ENCODE data around the gene ATAD5. TPM values are rescaled to one million over a fixed set of nuclear protein-coding genes. Genes with fewer than 3 reads are reported as not detected.

Gene ATAD5
- total and polyA plus RNA-seq, 2 of the 4 experiments (the other 2 are of a cell fraction), result 1.0 to 1.3 TPM

DNA sequence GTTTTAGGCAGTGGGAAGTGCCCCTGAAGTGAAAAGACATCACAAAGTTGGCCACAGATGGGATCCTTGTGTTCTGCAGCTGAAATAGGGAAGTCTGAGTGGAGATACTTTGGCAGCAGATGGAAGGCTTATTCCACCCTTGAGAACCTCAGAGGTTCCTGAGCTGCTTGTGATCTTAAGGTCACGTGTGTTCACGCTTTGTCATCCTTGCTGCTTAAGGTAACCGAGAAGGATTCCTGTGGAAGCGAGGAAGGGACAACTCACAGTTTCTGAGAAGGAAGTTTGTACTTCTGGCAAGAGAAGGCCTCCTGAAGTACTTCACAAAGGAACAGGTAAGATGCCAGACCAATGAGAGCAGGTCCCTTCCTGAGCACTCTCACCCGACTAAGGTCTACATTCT, 102.2 kb downstream of the ATAD5 start:
- no peaks in the 10 kb centered on the region for H3K79me1 ChIP-seq (ENCODE audit: low read depth in 1 of 2, low read length in 2 of 2)
- no peak overlapping the region for H4K5ac ChIP-seq (ENCODE audit: low read depth, low read length)
- in situ Hi-C loops (cut with MboI; ENCODE audit: low sequenced_read_pairs), result no loop called here
- ATAC-seq (ENCODE audit: low read depth) (no peak), DNase-seq (no peak)
- ChIA-PET CTCF (interaction anchor here (0.6 kb wide), 1 partner anchor 61 kb away, joined by 3 read pairs; no protein-coding TSS in a partner anchor), POLR2A (ENCODE audit: unreplicated experiment) (no interaction called here)
- H3K9ac ChIP-seq (ENCODE audit: low read depth, low read length), result no peak overlapping the region
- H3K4me1 ChIP-seq (ENCODE audit: control insufficient read depth, insufficient read depth, low read length), result no peaks in the 10 kb centered on the region
- intact Hi-C loops (cut with micrococcal nuclease), result no loop called here
- no peak overlapping the region for H3K23ac ChIP-seq (ENCODE audit: low read depth, low read length)
- no peak overlapping the region for H2BK20ac ChIP-seq (ENCODE audit: low read depth, low read length)
- no peak overlapping the region for H3K56ac ChIP-seq (ENCODE audit: extremely low read depth, insufficient read depth, low read length)
- no peak overlapping the region for H3K4me3 ChIP-seq (ENCODE audit: insufficient read depth, low read depth, low read length)
- no peak overlapping the region for H2AK9ac ChIP-seq (replicated peaks; ENCODE audit: low read depth, low read length, poor library complexity)
- no peak overlapping the region for H2BK120ac ChIP-seq (ENCODE audit: low read depth, low read length)
- no peak overlapping the region for H3K18ac ChIP-seq (ENCODE audit: low read depth, low read length)
- no peak overlapping the region for H2BK15ac ChIP-seq (ENCODE audit: low read depth, low read length)
- no peaks in the 10 kb centered on the region for H3K9me3 ChIP-seq (ENCODE audit: control insufficient read depth, insufficient read depth, low read length)
- no peak overlapping the region for H3K27ac ChIP-seq (ENCODE audit: insufficient read depth, low read length)
- BruUV-seq (replicated peaks), result no TSS peak
- no peak overlapping the region for H3K4me2 ChIP-seq (ENCODE audit: low read depth, low read length)
- no peak overlapping the region for H4K8ac ChIP-seq (ENCODE audit: low read depth in 2 of 2, low read length in 2 of 2)
- no peaks in the 10 kb centered on the region for H3K36me3 ChIP-seq (ENCODE audit: control insufficient read depth, insufficient read depth, low read length)
- no peak overlapping the region for H2AFZ ChIP-seq (replicated peaks; ENCODE audit: low read length, poor library complexity)
- TF ChIP-seq RCOR1 (IDR thresholded peaks at IDR 0.05; ENCODE audit: insufficient replicate concordance, low read length) (no peak), MXI1 (IDR thresholded peaks at IDR 0.05; ENCODE audit: borderline replicate concordance, low read depth, low read length) (no peak), RFX5 (IDR thresholded peaks at IDR 0.05; ENCODE audit: low read depth, low read length) (no peak), CHD1 (IDR thresholded peaks at IDR 0.05; ENCODE audit: low read depth, low read length) (no peak), MAFK (IDR thresholded peaks at IDR 0.05; ENCODE audit: low read depth, low read length) (no peak), NFE2L2 (IDR thresholded peaks at IDR 0.05; ENCODE audit: low read depth, low read length) (no peak), MAZ (IDR thresholded peaks at IDR 0.05; ENCODE audit: borderline replicate concordance, low read depth, low read length) (no peak), POLR2A (IDR thresholded peaks at IDR 0.05; ENCODE audit: low read depth, low read length) (no peak), RAD21 (IDR thresholded peaks at IDR 0.05; ENCODE audit: low read length) (no peak), CEBPB (IDR thresholded peaks at IDR 0.05; ENCODE audit: low read depth, low read length) (no peak), BHLHE40 (IDR thresholded peaks at IDR 0.05; ENCODE audit: low read depth, low read length) (no peak), FOS (IDR thresholded peaks at IDR 0.05; ENCODE audit: low read depth, low read length) (no peak), SMC3 (IDR thresholded peaks at IDR 0.05; ENCODE audit: low read depth, low read length) (no peak)
- TF ChIP-seq, protein P1, sequence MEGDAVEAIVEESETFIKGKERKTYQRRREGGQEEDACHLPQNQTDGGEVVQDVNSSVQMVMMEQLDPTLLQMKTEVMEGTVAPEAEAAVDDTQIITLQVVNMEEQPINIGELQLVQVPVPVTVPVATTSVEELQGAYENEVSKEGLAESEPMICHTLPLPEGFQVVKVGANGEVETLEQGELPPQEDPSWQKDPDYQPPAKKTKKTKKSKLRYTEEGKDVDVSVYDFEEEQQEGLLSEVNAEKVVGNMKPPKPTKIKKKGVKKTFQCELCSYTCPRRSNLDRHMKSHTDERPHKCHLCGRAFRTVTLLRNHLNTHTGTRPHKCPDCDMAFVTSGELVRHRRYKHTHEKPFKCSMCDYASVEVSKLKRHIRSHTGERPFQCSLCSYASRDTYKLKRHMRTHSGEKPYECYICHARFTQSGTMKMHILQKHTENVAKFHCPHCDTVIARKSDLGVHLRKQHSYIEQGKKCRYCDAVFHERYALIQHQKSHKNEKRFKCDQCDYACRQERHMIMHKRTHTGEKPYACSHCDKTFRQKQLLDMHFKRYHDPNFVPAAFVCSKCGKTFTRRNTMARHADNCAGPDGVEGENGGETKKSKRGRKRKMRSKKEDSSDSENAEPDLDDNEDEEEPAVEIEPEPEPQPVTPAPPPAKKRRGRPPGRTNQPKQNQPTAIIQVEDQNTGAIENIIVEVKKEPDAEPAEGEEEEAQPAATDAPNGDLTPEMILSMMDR (conservative IDR thresholded peaks at IDR 0.05; ENCODE audit: low read depth, low read length), result no peak
- TF ChIP-seq, protein P2, sequence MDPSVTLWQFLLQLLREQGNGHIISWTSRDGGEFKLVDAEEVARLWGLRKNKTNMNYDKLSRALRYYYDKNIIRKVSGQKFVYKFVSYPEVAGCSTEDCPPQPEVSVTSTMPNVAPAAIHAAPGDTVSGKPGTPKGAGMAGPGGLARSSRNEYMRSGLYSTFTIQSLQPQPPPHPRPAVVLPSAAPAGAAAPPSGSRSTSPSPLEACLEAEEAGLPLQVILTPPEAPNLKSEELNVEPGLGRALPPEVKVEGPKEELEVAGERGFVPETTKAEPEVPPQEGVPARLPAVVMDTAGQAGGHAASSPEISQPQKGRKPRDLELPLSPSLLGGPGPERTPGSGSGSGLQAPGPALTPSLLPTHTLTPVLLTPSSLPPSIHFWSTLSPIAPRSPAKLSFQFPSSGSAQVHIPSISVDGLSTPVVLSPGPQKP (IDR thresholded peaks at IDR 0.05; ENCODE audit: borderline replicate concordance, low read depth, low read length), result no peak
- TF ChIP-seq, protein P3, sequence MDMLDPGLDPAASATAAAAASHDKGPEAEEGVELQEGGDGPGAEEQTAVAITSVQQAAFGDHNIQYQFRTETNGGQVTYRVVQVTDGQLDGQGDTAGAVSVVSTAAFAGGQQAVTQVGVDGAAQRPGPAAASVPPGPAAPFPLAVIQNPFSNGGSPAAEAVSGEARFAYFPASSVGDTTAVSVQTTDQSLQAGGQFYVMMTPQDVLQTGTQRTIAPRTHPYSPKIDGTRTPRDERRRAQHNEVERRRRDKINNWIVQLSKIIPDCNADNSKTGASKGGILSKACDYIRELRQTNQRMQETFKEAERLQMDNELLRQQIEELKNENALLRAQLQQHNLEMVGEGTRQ (IDR thresholded peaks at IDR 0.05; ENCODE audit: low read depth, low read length), result no peak
- no peaks in the 10 kb centered on the region for H4K20me1 ChIP-seq (ENCODE audit: insufficient read depth, low read length)
- H2BK5ac ChIP-seq (ENCODE audit: low read depth, low read length, poor library complexity, severe bottlenecking), result no peak overlapping the region
- H3K14ac ChIP-seq (replicated peaks; ENCODE audit: low read depth, low read length), result no peak overlapping the region
- H3K4ac ChIP-seq (ENCODE audit: low read depth, low read length), result no peak overlapping the region
- peaks cover 3% of the 10 kb centered on the region; the same call in 1 of the 2 replicates for H3K27me3 ChIP-seq (ENCODE audit: control insufficient read depth, insufficient read depth, low read length)
- dilution Hi-C loops (cut with HindIII; ENCODE audit: low sequenced_read_pairs, unreplicated experiment), result no loop called here
- H3K9me1 ChIP-seq (ENCODE audit: insufficient read depth, low read length), result no peaks in the 10 kb centered on the region; the same call in 1 of the 2 replicates
- no peak overlapping the region for H4K91ac ChIP-seq (ENCODE audit: insufficient read depth, low read depth, low read length)
- no peak overlapping the region for H2AK5ac ChIP-seq (ENCODE audit: low read depth, low read length)
- WGBS, 2 experiments (ENCODE audit: extremely low coverage in 2 of 2, insufficient read length in 1 of 2), result 79% methylated on average over 4 of the region's 5 CpGs; no CpG with 5 or more reads in 1 of the 2 experiments
